ENCODE measurements around the gene FAM227B.

FAM227B gene

GRCh38 chr15:49286649-49287404 is 333.8 kb downstream of the FAM227B start:
- no peak for TF ChIP-seq CTCF (IDR thresholded peaks at IDR 0.05; ENCODE audit: low read depth, low read length)
- peaks cover 6% of the 10 kb centered on the region for H3K36me3 ChIP-seq
- H3K4me3 ChIP-seq (ENCODE audit: low read depth, low read length): no peak overlapping the region
- DNase-seq: no peak
- peaks cover 17% of the 10 kb centered on the region for H3K4me1 ChIP-seq
- H3K27me3 ChIP-seq: no peaks in the 10 kb centered on the region
- H3K9me3 ChIP-seq: no peaks in the 10 kb centered on the region

DNA sequence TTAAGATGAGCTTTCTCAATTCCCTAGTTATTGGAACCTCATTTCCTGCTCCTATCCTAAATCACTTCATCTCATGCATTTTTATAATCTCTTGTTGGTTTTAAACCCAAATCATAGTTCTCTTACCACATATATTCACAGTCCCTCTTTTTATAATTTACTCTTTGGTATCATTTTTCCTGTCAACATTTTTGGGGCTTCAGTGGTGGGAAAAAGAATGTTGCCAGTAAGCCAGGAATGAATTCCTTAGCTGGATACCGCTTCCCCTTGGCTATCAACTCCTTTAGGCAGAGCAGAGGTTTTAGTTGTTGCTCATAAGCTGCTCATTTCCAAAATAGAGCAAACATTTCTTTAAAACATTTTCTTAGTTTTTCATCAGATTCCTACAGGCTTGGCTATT is 338.3 kb downstream of the FAM227B start:
- peaks cover 6% of the 10 kb centered on the region for H3K36me3 ChIP-seq
- no peak for TF ChIP-seq CTCF (IDR thresholded peaks at IDR 0.05; ENCODE audit: low read depth, low read length)
- no peak for DNase-seq
- H3K9me3 ChIP-seq: no peaks in the 10 kb centered on the region
- H3K4me3 ChIP-seq (ENCODE audit: low read depth, low read length): no peak overlapping the region
- H3K4me1 ChIP-seq: no peaks in the 10 kb centered on the region
- H3K27me3 ChIP-seq: no peaks in the 10 kb centered on the region

DNA sequence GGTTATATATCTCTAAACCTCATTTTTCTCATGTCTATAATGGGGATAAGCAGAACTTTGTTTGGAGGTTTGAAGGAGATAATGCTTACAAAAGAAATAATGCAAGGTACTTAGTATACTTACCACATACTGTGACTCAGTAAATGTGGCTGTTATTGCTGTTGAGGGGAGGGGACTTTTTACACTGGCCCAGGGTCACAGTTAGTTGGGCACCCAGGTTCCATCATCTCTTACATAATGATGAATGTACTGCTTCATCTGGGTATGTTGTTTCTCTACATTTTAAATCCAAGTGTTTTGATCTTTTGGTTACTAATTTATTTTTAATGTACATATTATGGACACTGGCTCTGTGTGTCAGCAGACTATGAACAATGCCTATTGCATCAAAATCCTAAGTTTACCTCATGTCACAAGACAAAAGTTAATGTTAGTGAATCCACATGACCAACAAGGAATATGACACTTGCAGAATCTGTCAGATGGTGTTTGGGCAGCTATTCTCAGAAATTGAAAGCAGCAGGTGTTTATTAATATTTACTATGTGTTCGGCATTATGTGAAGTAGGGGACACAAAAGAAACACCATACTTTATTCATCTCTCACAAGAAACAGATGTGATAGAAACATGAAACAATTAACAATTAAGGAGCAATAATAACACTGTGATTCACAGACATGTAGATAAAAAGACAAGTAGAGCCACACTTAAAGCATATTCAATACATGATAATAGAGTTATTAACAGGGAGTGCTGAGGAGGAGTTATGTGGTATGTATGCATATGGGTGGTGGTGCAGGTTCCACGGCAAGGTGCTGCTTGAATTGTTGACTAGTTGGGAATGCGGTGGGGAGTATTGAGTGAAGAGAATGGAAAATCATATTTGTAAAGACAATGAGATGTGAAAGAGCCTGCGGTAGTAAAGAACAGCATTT is 340.8 kb downstream of the FAM227B start:
- TF ChIP-seq CTCF (IDR thresholded peaks at IDR 0.05; ENCODE audit: low read depth, low read length): no peak
- DNase-seq: no peak
- Histone ChIP-seq H3K4me1 (peaks cover 5% of the 10 kb centered on the region; the same call in 1 of the 2 replicates), H3K36me3 (peaks cover 6% of the 10 kb centered on the region), H3K9me3 (no peaks in the 10 kb centered on the region), H3K27me3 (no peaks in the 10 kb centered on the region), H3K4me3 (ENCODE audit: low read depth, low read length) (no peak overlapping the region)

- Histone ChIP-seq H3K4me3 (ENCODE audit: low read depth, low read length) (no peak overlapping the region), H3K4me1 (peaks cover 10% of the 10 kb centered on the region), H3K36me3 (peaks cover 4% of the 10 kb centered on the region), H3K9me3 (no peaks in the 10 kb centered on the region), H3K27me3 (no peaks in the 10 kb centered on the region)
- TF ChIP-seq CTCF (IDR thresholded peaks at IDR 0.05; ENCODE audit: low read depth, low read length): no peak
- no peak for DNase-seq
Observed at GRCh38 chr15:49278751-49279150, 341.9 kb downstream of the FAM227B start.
